K562 (cell line): ENCODE results near the gene KIF6. TPM values are rescaled to one million over a fixed set of nuclear protein-coding genes. Genes with fewer than 3 reads are reported as not detected.
A peak's percentile ranks its signal among the peaks of the same experiment; 100 is the strongest.

ENCODE experiments used
- ATAC-seq: fragments of 200-7000 bp; cut with Tn5 transposase; 3 replicates; pipeline ENCODE4 v1.9.1; 2020; ENCODE audit warnings: moderate library complexity
- BruUV-seq: library from RNA; stranded (reverse); fragments of 400-500 nt; replicated peaks from 2 replicates; lab custom pipeline; 2021; lab: Mats Ljungman, UMichigan
- CTCF ChIA-PET: fragments of 300-600 bp; formaldehyde crosslinking; extraction: SDS; loops from one replicate; lab custom pipeline; 2021; ENCODE audit warnings: low intra/inter-chr PET ratio; lab: Yijun Ruan, JAX
- POLR2A ChIA-PET: fragments of 300-600, 350-650 bp; sonication (Branson Sonifier 250); formaldehyde crosslinking; extraction: SDS; loops from one replicate; lab custom pipeline; 2021; ENCODE audit warnings: antibody characterized with exemption, inconsistent platforms; lab: Yijun Ruan, JAX
- DNase-seq, 4 experiments: peaks; one replicate each; pipeline versions ENCODE4 v3.0.0 to v3.0.0-alpha.2; 2011 to 2018; ENCODE audit warnings: low spot score in 3 of 4, mixed read lengths in 3 of 4; ENCODE audit errors: extremely low read depth in 1 of 4
- FAIRE-seq: peaks from 2 replicates; lab custom pipeline; 2011; peaks lifted over from hg19 to GRCh38; lab: Jason Lieb, UNC
- H2AFZ ChIP-seq: 2 replicates; pipeline ENCODE4 v1.6.0; 2011; ENCODE audit warnings: low read depth, low read length, control low read depth, inconsistent platforms
- H3K27ac ChIP-seq: fragments of 200-600 bp; 3 replicates; pipeline ENCODE4 v1.8.0; 2011; ENCODE audit warnings: low read depth, mild to moderate bottlenecking, control low read depth, inconsistent platforms, low read length, moderate library complexity, mixed read lengths; ENCODE audit errors: extremely low read depth
- H3K27me3 ChIP-seq, 2 experiments: fragments of 300-600 bp in 1 of 2; 2 replicates in 1 of 2; 3 replicates in 1 of 2; pipeline versions ENCODE4 v1.6.0 to v1.8.0; 2011; ENCODE audit warnings: inconsistent platforms in 2 of 2, low read length in 2 of 2, mild to moderate bottlenecking in 1 of 2, mixed read lengths in 1 of 2, moderate library complexity in 1 of 2; ENCODE audit not compliant: control insufficient read depth in 2 of 2, insufficient read depth in 2 of 2
- H3K36me3 ChIP-seq: fragments of 300-600 bp; 3 replicates; pipeline ENCODE4 v1.8.0; 2011; ENCODE audit warnings: mild to moderate bottlenecking, low read length, inconsistent platforms; ENCODE audit not compliant: control insufficient read depth, insufficient read depth
- H3K4me1 ChIP-seq, 2 experiments: fragments of 200-600 bp in 1 of 2; replicated peaks in 1 of 2; 2 replicates in 1 of 2; 3 replicates in 1 of 2; pipeline versions ENCODE4 v1.5.1 to v1.8.0; 2011; ENCODE audit warnings: inconsistent platforms in 2 of 2, low read length in 2 of 2, mild to moderate bottlenecking in 1 of 2, mixed read lengths in 1 of 2, moderate library complexity in 1 of 2; ENCODE audit not compliant: control insufficient read depth in 2 of 2, insufficient read depth in 2 of 2
- H3K4me2 ChIP-seq: 2 replicates; pipeline ENCODE4 v1.6.1; 2011; ENCODE audit warnings: low read length, control low read depth, inconsistent platforms, mixed read lengths; ENCODE audit not compliant: insufficient read depth
- H3K4me3 ChIP-seq: fragments of 200-600 bp; sonication (generic), shearing (Covaris generic); 2 replicates; pipeline ENCODE4 v1.5.1; 2016; ENCODE audit warnings: control low read depth, inconsistent platforms
- H3K79me2 ChIP-seq: fragments of 200-600 bp; 3 replicates; pipeline ENCODE4 v1.8.0; 2011; ENCODE audit warnings: low read length, inconsistent platforms; ENCODE audit not compliant: control insufficient read depth, insufficient read depth
- H3K9ac ChIP-seq, 2 experiments: 2 replicates each; pipeline versions ENCODE4 v1.6.0 to v1.6.1; 2011; ENCODE audit warnings: low read depth in 2 of 2, low read length in 2 of 2, control low read depth in 1 of 2, inconsistent platforms in 1 of 2, mild to moderate bottlenecking in 1 of 2, mixed read lengths in 1 of 2; ENCODE audit not compliant: insufficient read depth in 1 of 2
- H3K9me1 ChIP-seq: one replicate; pipeline ENCODE4 v1.6.0; 2011; ENCODE audit warnings: inconsistent platforms, mild to moderate bottlenecking, low read length, moderate library complexity; ENCODE audit not compliant: control insufficient read depth, insufficient read depth
- H3K9me3 ChIP-seq: replicated peaks from 2 replicates; pipeline ENCODE4 v1.5.1; 2011; ENCODE audit warnings: low read depth, low read length, inconsistent platforms; ENCODE audit not compliant: control insufficient read depth, insufficient read depth
- H4K20me1 ChIP-seq: replicated peaks from 2 replicates; pipeline ENCODE4 v1.6.1; 2011; ENCODE audit warnings: low read length, inconsistent platforms, mixed read lengths; ENCODE audit not compliant: control insufficient read depth, insufficient read depth
- C11orf30 ChIP-seq: fragments of 450-650 bp; IDR thresholded peaks from 2 replicates; pipeline ENCODE4 v1.6.1; 2016; ENCODE audit warnings: low read depth, mild to moderate bottlenecking
- HDAC3 ChIP-seq: fragments of 450-650 bp; IDR thresholded peaks from 2 replicates; pipeline ENCODE4 v1.6.1; 2018; ENCODE audit warnings: borderline replicate concordance, mild to moderate bottlenecking, moderate library complexity; ENCODE audit not compliant: partially characterized antibody
- HES1 ChIP-seq: fragments of 450-650 bp; IDR thresholded peaks from 2 replicates; pipeline ENCODE4 v1.6.1; 2016; ENCODE audit warnings: low read depth, mild to moderate bottlenecking, moderate library complexity
- JUND ChIP-seq, 2 experiments: IDR thresholded peaks; 2 replicates in 1 of 2; 3 replicates in 1 of 2; pipeline ENCODE4 v1.6.1; 2011; ENCODE audit warnings: borderline replicate concordance in 2 of 2, low read depth in 2 of 2, low read length in 2 of 2, improper control_type of control experiment in 1 of 2, missing biosample characterization in 1 of 2, missing genetic modification characterization in 1 of 2, missing genetic modification reagents in 1 of 2
- MAFG ChIP-seq: fragments of 450-650 bp; conservative IDR thresholded peaks from 2 replicates; pipeline ENCODE4 v1.6.1; 2016; ENCODE audit warnings: missing genetic modification characterization, missing compliant biosample characterization
- NCOA1 ChIP-seq: fragments of 450-650 bp; IDR thresholded peaks from 2 replicates; pipeline ENCODE4 v1.6.1; 2016; ENCODE audit warnings: low read depth
- NCOA4 ChIP-seq: fragments of 450-650 bp; IDR thresholded peaks from 2 replicates; pipeline ENCODE4 v1.6.1; 2018; ENCODE audit warnings: mild to moderate bottlenecking; ENCODE audit not compliant: partially characterized antibody
- SFPQ ChIP-seq: fragments of 200-400 bp; formaldehyde crosslinking; IDR thresholded peaks from 2 replicates; pipeline ENCODE4 v1.6.1; 2017; ENCODE audit warnings: mild to moderate bottlenecking, low read depth, low read length, moderate library complexity
- SP2 ChIP-seq: IDR thresholded peaks from 2 replicates; pipeline ENCODE4 v1.6.1; 2011; ENCODE audit warnings: mild to moderate bottlenecking, low read depth, low read length, moderate library complexity; ENCODE audit not compliant: poor library complexity, severe bottlenecking; ENCODE audit errors: extremely low read depth
- TAF9B ChIP-seq: fragments of 450-650 bp; IDR thresholded peaks from 2 replicates; pipeline ENCODE4 v1.6.1; 2018; ENCODE audit warnings: mild to moderate bottlenecking; ENCODE audit not compliant: partially characterized antibody
- ZNF197 ChIP-seq: fragments of 200-800 bp; sonication (Bioruptor generic); IDR thresholded peaks from 2 replicates; pipeline ENCODE4 v1.6.1; 2016; ENCODE audit warnings: low read depth, missing genetic modification characterization, missing compliant biosample characterization
- ZNF311 ChIP-seq: fragments of 250-450 bp; sonication (Bioruptor Pico); IDR thresholded peaks from 2 replicates; pipeline ENCODE4 v1.4.0; 2020; ENCODE audit warnings: mild to moderate bottlenecking, moderate library complexity
- ZNF316 ChIP-seq: fragments of 450-650 bp; IDR thresholded peaks from 2 replicates; pipeline ENCODE4 v1.6.1; 2016
- ZNF324 ChIP-seq: fragments of 250-450 bp; sonication (Bioruptor Pico); IDR thresholded peaks from 2 replicates; pipeline ENCODE4 v1.4.0; 2020; ENCODE audit warnings: mild to moderate bottlenecking
- in situ Hi-C: fragments of 300-500 bp; cut with MboI; formaldehyde crosslinking; loops from 4 replicates; pipeline ENCODE4 v1.15.0; 2018; ENCODE audit warnings: inconsistent platforms, mixed read lengths
- intact Hi-C: fragments of 100-400 bp; cut with micrococcal nuclease; formaldehyde crosslinking; loops from 2 replicates; pipeline ENCODE4 v1.14.2; 2022
- polyA plus RNA-seq, 8 experiments: library from polyadenylated mRNA; depleted of rRNA in 4 of 8; stranded (reverse) in 5 of 8; unstranded in 3 of 8; fragments of >200 nt; fragmentation: Nextera tagmentation in 2 of 8; fragmentation: Illumina TruSeq in 1 of 8; extraction: Ambion mirVana in 2 of 8; extraction: Trizol in 1 of 8; gene quantifications; 2 replicates each; pipeline versions ENCODE4 v1.2.1 to v1.2.3, GENCODE V29; 2011 to 2014; ENCODE audit warnings: inconsistent platforms in 1 of 8, missing spikeins in 1 of 8
- total RNA-seq, 7 experiments: library from RNA; depleted of rRNA in 6 of 7; stranded (reverse); fragments of >200 nt in 6 of 7; fragmentation: Illumina TruSeq in 2 of 7; extraction: Trizol in 2 of 7; gene quantifications; 2 replicates each; pipeline versions ENCODE4 v1.2.1 to v1.2.3, GENCODE V29; 2011 to 2021; ENCODE audit warnings: low replicate concordance in 1 of 7

Gene KIF6
- total and polyA plus RNA-seq, 9 of the 15 experiments (the other 6 are each of a cell fraction or from before 2014, with no cell fraction given), result not detected

- H3K79me2 ChIP-seq, result no peaks in the 10 kb centered on the region
- no peaks in the 10 kb centered on the region for H3K9me3 ChIP-seq
- FAIRE-seq (peak; percentile 57), ATAC-seq (no peak), DNase-seq (no peak)
- intact Hi-C loops, result no loop called here
- H4K20me1 ChIP-seq, result no peaks in the 10 kb centered on the region
- no peaks in the 10 kb centered on the region for H3K9me1 ChIP-seq
- H2AFZ ChIP-seq, result no peak overlapping the region
- 0 out of 2 replicates have a peak, but pooled peaks have one; percentile 23 for TF ChIP-seq MAFG (tag)
- no peak for TF ChIP-seq TAF9B
- no peak for TF ChIP-seq ZNF311 (CRISPR knock-in tag)
- TF ChIP-seq NCOA4, result no peak
- TF ChIP-seq SFPQ, result no peak
- no peak for TF ChIP-seq ZNF324 (CRISPR knock-in tag)
- no peak for TF ChIP-seq NCOA1
- peak; percentile 53 for TF ChIP-seq ZNF316
- TF ChIP-seq SP2, result no peak
- no peak for TF ChIP-seq HDAC3
- no peak for TF ChIP-seq ZNF197 (CRISPR knock-in tag)
- TF ChIP-seq HES1, result no peak
- no peak for TF ChIP-seq JUND (IDR thresholded peaks at IDR 0.05; ENCODE audit: borderline replicate concordance, low read depth, low read length)
- no peak for TF ChIP-seq JUND (tag; IDR thresholded peaks at IDR 0.05; ENCODE audit: borderline replicate concordance, low read depth, low read length)
- peak; percentile 14; the same call in 1 of the 2 replicates for TF ChIP-seq C11orf30
- no peaks in the 10 kb centered on the region for H3K4me1 ChIP-seq
- H3K9ac ChIP-seq, result no peak overlapping the region
- in situ Hi-C loops, result no loop called here
- no peak overlapping the region for H3K4me3 ChIP-seq
- BruUV-seq, result no TSS peak
- H3K36me3 ChIP-seq, result no peaks in the 10 kb centered on the region
- H3K27ac ChIP-seq, result no peak overlapping the region
- ChIA-PET CTCF (no interaction called here), POLR2A (interaction anchor here (0.6 kb wide), 2 partner anchors 68 to 151 kb away, joined by 3 read pairs; no protein-coding TSS in a partner anchor)
- H3K4me2 ChIP-seq, result no peak overlapping the region
- no peaks in the 10 kb centered on the region for H3K27me3 ChIP-seq
Observed at GRCh38 chr6:39403304-39403703, 321.9 kb downstream of the KIF6 start.
